ENCODE data around the gene SLC37A4.
A peak's percentile ranks its signal among the peaks of the same experiment; 100 is the strongest.

DNA sequence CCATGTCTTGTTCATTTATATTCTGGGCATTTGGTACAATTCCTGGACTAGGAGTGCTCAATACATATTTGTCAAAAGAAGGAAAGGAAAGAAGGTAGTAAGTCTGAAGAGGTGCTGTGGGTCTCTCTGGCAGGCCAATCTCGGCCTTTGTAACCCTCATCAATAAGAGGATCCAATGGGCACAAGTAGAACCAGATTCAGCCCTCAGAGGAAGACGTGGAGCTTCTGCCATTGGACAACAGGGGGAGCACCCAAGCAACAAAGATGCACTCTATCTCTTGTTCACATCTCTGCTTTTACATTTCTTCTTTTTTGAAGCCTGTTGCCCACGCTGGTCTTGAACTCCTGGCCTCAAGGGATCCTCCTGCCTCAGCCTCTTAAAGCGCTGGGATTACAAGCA, 34.7 kb upstream of the SLC37A4 start:
- TF ChIP-seq CTCF (IDR thresholded peaks at IDR 0.05) (peak in 3 of 6 experiments; percentile 9 to 43 (median 13)), POLR2A (IDR thresholded peaks at IDR 0.05) (no peak)

Measured in esophagus squamous epithelium (tissue), 4 donors.